ENCODE measurements around the gene PCDH15. TPM values are rescaled to one million over a fixed set of nuclear protein-coding genes. Genes with fewer than 3 reads are reported as not detected.
"Not testable (repeated sequence)": the region's sequence is repeated elsewhere in the genome, so short reads cannot be mapped to it uniquely, and the experiment has no call there.

The PCDH15 gene
- polyA plus RNA-seq, 4 donors: 4.0 to 6.8 (median 4.8) TPM

DNA sequence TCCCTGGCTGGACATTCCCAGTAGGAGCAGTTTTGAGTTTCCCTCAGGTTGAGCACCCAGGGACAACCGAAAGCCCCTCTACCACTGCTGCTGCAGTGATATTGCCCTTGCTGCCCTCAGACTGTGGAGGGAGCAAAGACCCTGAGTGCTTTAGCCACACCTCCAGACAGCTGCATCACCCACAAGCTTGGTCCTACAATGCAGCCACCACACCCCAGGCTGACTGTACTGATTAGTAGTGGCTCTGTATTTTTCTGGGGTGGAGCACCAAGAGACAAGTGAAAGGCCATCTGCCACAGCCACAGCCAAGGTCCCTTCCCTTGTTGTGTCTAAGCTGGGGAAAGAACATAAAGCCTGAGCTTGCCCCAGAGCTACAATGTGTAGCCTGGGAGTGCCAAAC, 789.9 kb downstream of the PCDH15 start:
- DNase-seq (ENCODE audit: low read depth in 4 of 4, low spot score in 3 of 4): no peak

GRCh38 chr10:54010337-54010933, 790.6 kb downstream of the PCDH15 start:
- DNase-seq (ENCODE audit: low read depth in 4 of 4, low spot score in 3 of 4): no peak

GRCh38 chr10:54009672-54010071, 791.4 kb downstream of the PCDH15 start:
- DNase-seq (ENCODE audit: low read depth in 4 of 4, low spot score in 3 of 4): no peak

- no peak for DNase-seq (ENCODE audit: low read depth in 4 of 4, low spot score in 3 of 4)
These were observed 799.0 kb downstream of the PCDH15 start for GRCh38 chr10:54002077-54002476.

- DNase-seq (ENCODE audit: low read depth in 4 of 4, low spot score in 3 of 4): peak in 2 of 4 donors; percentile 5 to 12
These were observed 803.1 kb downstream of the PCDH15 start for GRCh38 chr10:53997953-53998352.

DNA sequence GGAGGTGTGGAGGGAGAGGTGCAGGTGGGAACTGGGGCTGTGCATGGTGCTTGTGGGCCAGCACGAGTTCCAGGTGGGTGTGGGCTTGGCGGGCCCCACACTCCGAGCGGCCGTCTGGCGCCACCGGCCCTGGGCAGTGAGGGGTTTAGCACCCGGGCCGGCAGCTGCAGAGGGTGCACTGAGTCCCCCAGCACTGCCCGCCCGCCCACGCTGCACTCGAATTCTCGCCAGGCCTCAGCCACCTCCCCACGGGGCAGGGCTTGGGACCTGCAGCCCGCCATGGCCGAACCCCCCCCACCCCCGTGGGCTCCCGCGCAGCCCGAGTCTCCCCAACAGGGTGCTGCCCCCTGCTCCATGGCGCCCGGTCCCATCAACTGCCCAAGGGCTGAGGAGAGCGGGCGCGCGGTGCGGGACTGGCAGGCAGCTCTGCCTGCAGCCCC, 810.2 kb downstream of the PCDH15 start:
- no peak for DNase-seq (ENCODE audit: low read depth in 4 of 4, low spot score in 3 of 4)

- DNase-seq (ENCODE audit: low read depth in 4 of 4, low spot score in 3 of 4): no peak
These were observed 817.6 kb downstream of the PCDH15 start for GRCh38 chr10:53983431-53983830.

DNA sequence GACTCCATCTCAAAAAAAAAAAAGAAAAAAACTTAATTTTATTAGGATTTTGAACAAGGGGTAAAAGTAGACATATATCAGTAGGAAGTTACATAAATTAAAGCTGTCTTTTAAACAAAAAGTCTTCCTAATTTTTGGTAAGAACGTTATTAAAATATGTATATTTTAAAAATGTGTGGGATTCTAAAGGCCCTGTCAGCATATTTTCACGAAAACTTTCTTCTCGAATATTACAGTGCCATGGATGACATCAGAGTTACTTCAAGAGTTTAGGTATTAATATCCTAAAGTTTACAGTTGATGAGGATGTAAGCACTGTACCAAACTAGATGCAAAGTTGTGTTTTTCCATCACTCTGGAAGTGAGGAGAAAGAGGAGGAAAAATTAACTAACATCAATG, 820.8 kb downstream of the PCDH15 start:
- DNase-seq (ENCODE audit: low read depth in 4 of 4, low spot score in 3 of 4): no peak

GRCh38 chr10:53978301-53978700, 822.7 kb downstream of the PCDH15 start:
- DNase-seq (ENCODE audit: low read depth in 4 of 4, low spot score in 3 of 4): no peak

DNA sequence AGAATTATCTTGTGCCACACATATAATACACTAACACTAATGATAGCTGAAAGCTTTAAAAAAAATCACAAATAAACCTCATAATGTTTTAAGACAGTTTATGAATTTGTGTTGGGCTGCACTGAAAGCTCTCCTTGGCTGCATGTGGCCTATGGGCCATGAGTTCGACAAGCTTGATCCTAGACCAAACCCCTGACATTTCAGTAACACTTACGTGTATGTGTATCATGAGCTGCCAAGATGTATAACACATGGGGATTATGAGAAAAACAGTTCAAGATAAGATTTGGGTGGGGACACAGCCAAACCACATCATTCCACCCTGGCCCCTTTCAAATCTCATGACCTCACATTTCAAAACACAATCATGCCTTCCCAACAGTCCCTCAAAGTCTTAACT, 823.8 kb downstream of the PCDH15 start:
- no peak for DNase-seq (ENCODE audit: low read depth in 4 of 4, low spot score in 3 of 4)

DNA sequence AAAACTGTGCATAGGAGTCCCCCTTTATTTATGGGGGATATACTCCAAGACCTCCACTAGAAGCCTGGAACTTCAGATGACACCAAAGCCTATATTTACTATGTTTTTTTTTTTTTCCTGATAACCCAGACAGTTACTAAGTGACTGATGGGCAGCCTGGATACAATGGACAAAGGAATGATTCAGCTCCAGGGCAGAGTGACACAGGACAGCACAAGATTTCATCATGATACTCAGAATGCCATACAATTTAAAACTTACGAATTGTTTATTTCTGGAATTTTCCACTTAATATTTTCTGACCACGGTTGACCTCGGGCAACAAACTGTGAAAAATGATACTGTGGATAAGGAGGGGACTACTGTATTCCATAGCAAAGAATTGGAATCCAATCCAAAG, 843.6 kb downstream of the PCDH15 start:
- DNase-seq (ENCODE audit: low read depth in 4 of 4, low spot score in 3 of 4): no peak

DNA sequence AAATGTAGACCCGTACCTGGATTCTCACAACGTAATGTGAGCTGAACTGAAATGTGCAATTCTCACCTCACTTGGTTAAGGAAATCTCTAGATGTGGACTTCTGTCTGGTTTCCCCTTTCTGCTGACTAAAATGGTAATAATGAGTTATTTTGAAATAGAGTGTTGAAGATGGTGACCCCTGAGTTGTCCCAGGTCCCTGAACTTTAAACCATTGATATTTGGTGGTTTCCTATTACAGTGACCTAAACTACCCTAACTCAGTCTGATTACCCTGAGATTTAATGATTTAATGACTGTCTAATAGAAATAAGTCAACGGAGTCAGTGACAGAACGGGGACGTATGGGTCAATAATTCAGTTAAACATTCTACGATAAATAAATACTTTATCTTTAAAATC, 845.9 kb downstream of the PCDH15 start:
- DNase-seq (ENCODE audit: low read depth in 4 of 4, low spot score in 3 of 4): no peak

GRCh38 chr10:53952698-53953630, 848.1 kb downstream of the PCDH15 start:
- DNase-seq (ENCODE audit: low read depth in 4 of 4, low spot score in 3 of 4): no peak

DNA sequence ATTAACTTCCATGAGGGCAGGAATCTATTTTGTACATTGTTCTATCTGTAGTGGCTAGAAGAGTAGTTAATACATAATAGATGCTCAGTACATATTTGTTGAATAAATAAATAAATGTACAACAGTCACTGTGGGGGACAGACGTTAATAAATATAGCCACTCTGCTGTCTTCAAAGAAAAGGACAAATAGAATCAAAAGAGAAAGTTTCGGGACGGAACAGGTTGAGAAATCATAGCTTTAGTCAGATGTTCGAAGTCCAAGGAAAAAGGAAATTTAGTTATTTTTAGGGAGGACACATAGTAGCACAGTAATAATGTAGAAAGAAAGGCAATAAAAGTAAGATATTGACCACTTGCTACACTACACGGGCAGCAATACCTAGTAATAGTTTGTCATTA, 861.4 kb downstream of the PCDH15 start:
- DNase-seq (ENCODE audit: low read depth in 4 of 4, low spot score in 3 of 4): no peak

DNA sequence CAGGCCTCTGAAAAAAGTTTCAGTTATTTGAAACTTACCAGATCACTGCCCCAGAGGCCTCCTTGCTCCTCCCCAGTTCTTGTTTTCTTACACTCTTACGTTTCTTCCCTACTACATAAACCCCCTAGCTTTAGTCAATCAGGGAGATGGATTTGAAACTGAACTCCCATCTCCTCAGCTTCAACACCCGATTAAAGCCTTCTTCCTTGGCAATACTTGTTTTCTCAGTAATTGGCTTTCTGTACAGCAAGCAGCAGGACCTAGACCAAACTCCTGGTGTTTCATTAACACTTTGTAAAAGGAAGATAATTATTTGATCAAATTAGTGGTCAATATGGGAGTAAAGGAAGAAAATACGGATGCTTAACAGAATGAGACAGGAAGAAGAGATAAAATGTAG, 870.4 kb downstream of the PCDH15 start:
- no peak for DNase-seq (ENCODE audit: low read depth in 4 of 4, low spot score in 3 of 4)

- not testable (repeated sequence) for DNase-seq (ENCODE audit: low read depth in 4 of 4, low spot score in 3 of 4)
These were observed 876.9 kb downstream of the PCDH15 start for GRCh38 chr10:53924051-53924700.

DNA sequence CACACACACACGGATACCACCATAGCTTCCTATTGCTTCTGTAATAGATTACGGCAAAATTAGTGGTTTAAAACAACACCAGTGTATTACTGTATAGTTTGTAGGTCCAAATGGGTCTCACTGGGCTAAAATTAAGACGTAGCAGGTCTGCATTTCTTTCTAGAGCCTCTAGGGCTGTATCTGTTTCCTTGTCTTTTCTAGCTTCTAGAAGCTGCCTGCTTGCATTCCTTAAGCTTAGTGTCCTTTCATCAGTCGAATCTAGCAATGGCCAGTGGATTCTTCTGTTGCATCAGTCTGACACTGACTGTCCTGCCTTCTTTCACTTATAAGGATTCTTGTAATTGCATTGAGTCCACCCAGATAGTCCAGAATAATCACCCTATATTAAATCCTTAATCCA, 882.3 kb downstream of the PCDH15 start:
- DNase-seq (ENCODE audit: low read depth in 4 of 4, low spot score in 3 of 4): no peak

DNA sequence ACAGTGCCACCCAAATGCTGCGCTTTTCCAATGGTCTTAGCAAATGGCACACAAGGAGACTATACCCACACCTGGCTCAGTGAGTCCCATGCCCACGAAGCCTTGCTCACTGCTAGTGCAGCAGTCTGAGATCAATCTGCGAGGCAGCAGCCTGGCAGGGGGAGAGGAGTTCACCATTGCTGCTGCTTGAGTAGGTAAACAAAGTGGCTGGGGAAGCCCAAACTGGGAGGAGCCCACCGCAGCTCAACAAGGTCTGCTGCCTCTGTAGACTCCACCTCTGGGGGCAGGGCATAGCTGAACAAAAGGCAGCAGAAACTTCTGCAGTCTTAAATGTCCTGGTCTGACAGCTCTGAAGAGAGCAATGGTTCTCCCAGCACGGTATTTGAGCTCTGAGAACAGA, 891.2 kb downstream of the PCDH15 start:
- no peak for DNase-seq (ENCODE audit: low read depth in 4 of 4, low spot score in 3 of 4)

- no peak for DNase-seq (ENCODE audit: low read depth in 4 of 4, low spot score in 3 of 4)
These were observed 896.4 kb downstream of the PCDH15 start for GRCh38 chr10:53904506-53905241.

DNA sequence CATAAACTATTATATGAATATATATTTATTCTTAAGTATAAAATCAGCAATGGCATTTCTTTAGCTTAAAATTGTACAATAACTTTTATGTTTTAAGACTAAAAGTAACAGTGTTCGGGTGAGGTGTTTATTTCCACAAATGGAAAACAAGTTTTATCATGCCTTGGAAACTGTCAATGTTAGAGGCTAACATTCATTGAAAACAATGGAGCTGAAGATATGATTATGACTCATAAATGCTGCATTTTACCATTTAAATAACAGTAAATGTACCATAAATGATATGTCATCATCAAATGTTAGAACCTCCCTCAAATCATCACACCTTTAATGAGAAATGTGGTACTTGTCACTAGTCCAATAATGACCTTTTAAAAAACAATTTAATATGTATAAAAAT, 897.3 kb downstream of the PCDH15 start:
- no peak for DNase-seq (ENCODE audit: low read depth in 4 of 4, low spot score in 3 of 4)
